Adipocyte (in vitro differentiated cells): Measurements from ENCODE around the gene CCNE1.

Experiments used
- DNase-seq: peaks from one replicate; pipeline ENCODE4 v3.0.0-alpha.2; 2015; ENCODE audit warnings: low read depth
- H3K27me3 ChIP-seq: replicated peaks from 2 replicates; pipeline ENCODE4 v1.7.0; 2013; ENCODE audit warnings: mild to moderate bottlenecking, low read length, moderate library complexity; ENCODE audit not compliant: control insufficient read depth, insufficient read depth
- H3K36me3 ChIP-seq: 2 replicates; pipeline ENCODE4 v1.7.0; 2013; ENCODE audit warnings: low read length, mild to moderate bottlenecking, moderate library complexity; ENCODE audit not compliant: control insufficient read depth, insufficient read depth, severe bottlenecking
- H3K4me1 ChIP-seq: 2 replicates; pipeline ENCODE4 v1.7.0; 2013; ENCODE audit warnings: mild to moderate bottlenecking, low read length, moderate library complexity; ENCODE audit not compliant: control insufficient read depth, insufficient read depth
- H3K4me3 ChIP-seq: 2 replicates; pipeline ENCODE4 v1.7.0; 2013; ENCODE audit warnings: mild to moderate bottlenecking, low read length, moderate library complexity
- H3K9ac ChIP-seq: 2 replicates; pipeline ENCODE4 v1.7.0; 2013; ENCODE audit warnings: mild to moderate bottlenecking, low read length, moderate library complexity
- H3K9me3 ChIP-seq: 2 replicates; pipeline ENCODE4 v1.7.0; 2013; ENCODE audit warnings: mild to moderate bottlenecking, low read length, moderate library complexity; ENCODE audit not compliant: control insufficient read depth

The CCNE1 gene

DNA sequence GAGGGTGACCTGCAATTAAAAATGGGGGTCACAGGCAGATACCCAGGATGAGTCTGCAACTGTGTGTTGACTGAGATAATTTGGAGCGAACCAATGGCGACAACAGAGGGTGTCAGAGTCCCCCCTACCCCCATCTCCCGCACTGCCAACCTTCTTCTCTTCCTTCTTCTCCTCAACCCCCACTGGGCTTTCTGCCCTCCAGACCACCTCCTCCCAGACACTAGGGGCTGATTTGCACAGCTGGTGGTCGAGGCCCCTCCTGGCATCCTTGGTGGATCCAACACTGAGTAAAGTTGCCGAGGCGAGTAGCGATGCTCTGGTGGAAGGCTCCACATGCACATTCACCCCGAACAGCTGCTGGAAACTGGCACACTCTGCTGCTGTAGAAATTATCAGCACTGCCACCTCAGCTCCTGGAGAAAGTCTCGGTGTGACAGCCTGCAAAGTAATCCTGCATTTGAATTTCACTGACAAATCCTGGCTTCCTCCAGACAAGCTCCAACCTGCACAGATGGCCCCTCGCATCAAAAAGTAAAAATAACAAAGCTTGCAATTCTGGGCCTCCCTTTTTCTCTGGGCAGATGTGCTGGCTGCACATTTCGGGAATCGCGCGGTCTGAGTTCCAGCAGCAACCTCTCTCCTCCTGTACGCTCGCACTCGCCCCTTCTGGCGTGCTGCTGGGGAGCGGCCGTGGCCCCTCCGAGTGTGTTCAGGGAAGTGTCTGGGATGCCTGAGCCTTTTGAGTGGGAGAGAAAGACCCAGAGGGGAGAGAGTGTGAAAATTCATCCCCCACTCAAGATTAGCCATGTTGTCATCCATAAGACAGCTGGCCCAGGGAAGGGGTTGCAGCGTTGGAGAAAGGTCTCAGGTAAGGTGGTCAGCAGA lies 28.5 kb downstream of the CCNE1 start:
- no peak overlapping the region for H3K9ac ChIP-seq
- H3K9me3 ChIP-seq = no peaks in the 10 kb centered on the region
- no peaks in the 10 kb centered on the region for H3K36me3 ChIP-seq
- H3K27me3 ChIP-seq = peaks cover 15% of the 10 kb centered on the region
- peaks cover 17% of the 10 kb centered on the region for H3K4me1 ChIP-seq
- H3K4me3 ChIP-seq = no peak overlapping the region
- DNase-seq = no peak

GRCh38 chr19:29841209-29841558 lies 29.4 kb downstream of the CCNE1 start:
- Histone ChIP-seq H3K27me3 (peaks cover 15% of the 10 kb centered on the region), H3K36me3 (no peaks in the 10 kb centered on the region), H3K4me3 (no peak overlapping the region), H3K9ac (no peak overlapping the region), H3K9me3 (no peaks in the 10 kb centered on the region), H3K4me1 (peaks cover 21% of the 10 kb centered on the region)
- no peak for DNase-seq

GRCh38 chr19:29841559-29842367 lies 30.0 kb downstream of the CCNE1 start:
- DNase-seq = no peak
- no peaks in the 10 kb centered on the region for H3K36me3 ChIP-seq

GRCh38 chr19:29842471-29843179 lies 30.8 kb downstream of the CCNE1 start:
- H3K9me3 ChIP-seq = no peaks in the 10 kb centered on the region
- no peaks in the 10 kb centered on the region for H3K36me3 ChIP-seq
- H3K27me3 ChIP-seq = peaks cover 13% of the 10 kb centered on the region
- peak overlapping the region; percentile 70 for H3K4me3 ChIP-seq
- H3K9ac ChIP-seq = peak overlapping the region; percentile 62
- DNase-seq = no peak
- peaks cover 21% of the 10 kb centered on the region for H3K4me1 ChIP-seq

More at GRCh38 chr19:29841559-29842367, 30.0 kb downstream of the CCNE1 start:
- Histone ChIP-seq H3K4me3 (no peak overlapping the region), H3K27me3 (peaks cover 15% of the 10 kb centered on the region), H3K4me1 (peaks cover 21% of the 10 kb centered on the region), H3K9ac (no peak overlapping the region), H3K9me3 (no peaks in the 10 kb centered on the region)

DNA sequence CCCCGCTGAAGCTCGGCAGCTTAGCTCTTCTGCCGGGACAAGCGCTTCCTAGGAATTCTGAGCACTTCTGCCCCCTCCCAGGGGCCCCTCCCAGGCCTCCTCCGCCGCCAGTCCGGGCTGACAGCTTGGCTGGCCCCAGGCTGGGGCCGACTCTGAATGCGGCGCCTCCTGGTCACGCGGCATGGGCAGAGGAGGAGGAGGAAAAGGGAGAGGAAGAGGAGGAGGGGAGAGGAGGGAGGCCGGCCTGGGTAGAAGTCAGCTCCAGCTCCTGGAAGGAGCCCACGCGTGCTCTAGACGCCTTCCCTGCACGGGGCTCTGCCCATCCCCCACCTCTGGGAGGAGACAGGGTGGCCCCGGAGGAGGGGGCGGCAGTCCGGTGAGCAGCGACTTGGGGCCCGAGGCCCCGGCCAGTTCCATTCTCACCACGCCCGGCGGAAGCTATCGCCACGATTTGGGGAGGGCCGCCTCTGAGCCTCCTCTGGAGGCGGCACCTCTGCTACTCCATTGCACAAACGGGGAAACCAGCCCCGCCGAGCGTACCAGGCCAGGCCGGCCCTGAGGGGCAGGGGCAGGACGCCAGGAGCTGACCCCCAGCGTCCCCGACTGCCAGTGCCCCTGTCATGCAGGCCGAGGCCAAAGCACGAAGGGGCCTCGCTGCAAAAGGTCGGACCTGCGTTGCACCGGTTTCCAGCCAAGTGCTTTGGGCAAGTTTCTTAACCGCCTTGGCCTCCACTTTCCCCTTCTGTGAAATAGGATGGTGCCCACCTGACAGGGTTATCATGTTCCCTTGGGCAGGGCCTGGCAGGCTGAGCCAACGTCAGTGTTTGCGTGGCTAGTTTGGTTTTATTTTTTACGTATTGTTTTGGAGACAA lies 31.6 kb downstream of the CCNE1 start:
- Histone ChIP-seq H3K27me3 (peaks cover 15% of the 10 kb centered on the region), H3K9me3 (no peaks in the 10 kb centered on the region), H3K36me3 (no peaks in the 10 kb centered on the region), H3K4me3 (peak overlapping the region; percentile 70), H3K9ac (peak overlapping the region; percentile 62), H3K4me1 (peaks cover 21% of the 10 kb centered on the region)
- peak; percentile 27 for DNase-seq

- DNase-seq = peak; percentile 94
- Histone ChIP-seq H3K9me3 (no peaks in the 10 kb centered on the region), H3K4me1 (peaks cover 21% of the 10 kb centered on the region), H3K27me3 (peaks cover 17% of the 10 kb centered on the region), H3K4me3 (peak overlapping the region; percentile 86), H3K36me3 (no peaks in the 10 kb centered on the region), H3K9ac (peak overlapping the region; percentile 72)
Observed at GRCh38 chr19:29844891-29845573, 33.2 kb downstream of the CCNE1 start.

DNA sequence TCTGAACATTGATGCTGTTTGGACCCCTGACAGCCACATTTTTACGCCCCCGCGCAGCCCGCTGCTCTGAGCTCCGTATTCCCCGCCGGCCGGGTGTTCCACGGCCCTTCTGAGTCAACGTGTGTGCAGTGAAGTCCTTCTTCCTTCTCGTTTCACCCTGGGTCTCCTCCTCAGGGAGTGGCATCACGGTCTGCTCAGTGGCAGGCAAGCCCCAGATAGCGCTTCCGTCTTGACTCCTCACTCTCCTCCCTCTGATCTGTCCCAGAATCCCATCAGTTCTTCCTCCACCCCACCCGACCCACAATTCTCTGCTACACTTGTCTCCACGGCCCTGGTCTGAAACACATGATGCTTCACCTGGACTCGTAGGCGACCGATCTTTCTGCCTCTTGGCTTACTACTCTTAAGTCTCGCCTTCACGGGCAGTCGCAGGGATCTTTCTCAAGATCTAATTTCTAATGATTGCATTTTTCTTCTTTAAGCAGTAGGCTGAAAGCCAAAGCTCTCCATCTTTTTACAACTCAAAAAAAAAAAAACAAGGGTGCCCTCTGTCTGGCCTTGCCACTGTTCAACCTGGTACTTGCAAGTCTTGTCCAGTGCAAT lies 33.9 kb downstream of the CCNE1 start:
- Histone ChIP-seq H3K4me3 (peak overlapping the region; percentile 86), H3K9me3 (no peaks in the 10 kb centered on the region), H3K4me1 (peaks cover 21% of the 10 kb centered on the region), H3K27me3 (peaks cover 14% of the 10 kb centered on the region), H3K36me3 (no peaks in the 10 kb centered on the region), H3K9ac (peak overlapping the region; percentile 72)
- DNase-seq = peak; percentile 51

DNA sequence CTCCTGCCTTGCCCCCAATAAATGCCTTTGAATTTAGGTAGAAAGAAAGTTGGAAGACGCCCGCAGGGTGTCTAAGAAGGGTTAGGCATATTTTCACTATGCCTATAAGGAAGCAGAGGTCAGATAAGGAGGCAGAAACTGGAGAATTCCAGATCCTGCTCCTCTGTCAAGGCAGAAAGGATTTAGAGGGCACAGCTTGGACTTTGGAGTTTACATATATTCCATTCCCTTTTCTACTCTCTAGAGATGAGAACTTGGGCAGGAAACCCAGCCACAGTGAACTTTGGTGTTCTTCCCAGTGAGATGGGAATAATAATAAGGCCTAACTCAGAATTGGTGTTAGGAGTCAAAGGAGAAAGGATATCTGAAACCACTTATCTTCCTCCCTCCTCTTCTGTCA lies 37.4 kb downstream of the CCNE1 start:
- Histone ChIP-seq H3K4me1 (peaks cover 8% of the 10 kb centered on the region), H3K4me3 (no peak overlapping the region), H3K9ac (no peak overlapping the region), H3K27me3 (peaks cover 29% of the 10 kb centered on the region), H3K9me3 (no peaks in the 10 kb centered on the region), H3K36me3 (no peaks in the 10 kb centered on the region)
- DNase-seq = no peak

DNA sequence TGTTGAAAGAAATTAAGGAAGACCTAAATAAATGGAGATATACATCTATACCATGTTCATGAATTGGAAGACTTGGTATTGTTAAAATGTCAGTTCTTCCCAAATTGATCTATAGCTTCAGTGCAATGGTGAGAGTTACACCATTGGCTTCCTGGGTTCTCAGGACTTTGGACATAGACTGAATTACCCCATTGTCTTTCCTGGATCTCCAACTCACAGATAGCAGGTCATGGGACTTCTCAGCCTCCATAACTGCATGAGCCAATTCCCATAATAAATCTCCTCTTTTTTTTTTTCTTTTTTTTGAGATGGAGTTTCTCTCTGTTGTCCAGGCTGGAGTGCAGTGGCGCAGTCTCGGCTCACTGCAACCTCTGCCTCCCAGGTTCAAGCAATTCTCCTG lies 38.7 kb downstream of the CCNE1 start:
- DNase-seq = no peak
- H3K36me3 ChIP-seq = no peaks in the 10 kb centered on the region
- no peak overlapping the region for H3K9ac ChIP-seq
- H3K4me3 ChIP-seq = no peak overlapping the region
- no peaks in the 10 kb centered on the region for H3K9me3 ChIP-seq
- H3K4me1 ChIP-seq = peaks cover 3% of the 10 kb centered on the region
- H3K27me3 ChIP-seq = peaks cover 37% of the 10 kb centered on the region
